Parathyroid adenoma (tissue), 2 donors: ENCODE data around the gene FST.

Experiments
- H2AFZ ChIP-seq: fragments of 300-600 bp; sonication (generic); one replicate; pipeline ENCODE4 v1.7.0; 2017; ENCODE audit warnings: antibody characterized with exemption, mild to moderate bottlenecking
- H3K27ac ChIP-seq: fragments of 300-600 bp; sonication (generic); one replicate; pipeline ENCODE4 v1.7.0; 2017
- H3K27me3 ChIP-seq: fragments of 300-600 bp; sonication (generic); one replicate; pipeline ENCODE4 v1.7.0; 2017; ENCODE audit warnings: low read length; ENCODE audit not compliant: control insufficient read depth, insufficient read depth
- H3K36me3 ChIP-seq: fragments of 300-600 bp; sonication (generic); one replicate; pipeline ENCODE4 v1.7.0; 2017; ENCODE audit warnings: low read length; ENCODE audit not compliant: control insufficient read depth, insufficient read depth
- H3K4me1 ChIP-seq: fragments of 300-600 bp; sonication (generic); one replicate; pipeline ENCODE4 v1.7.0; 2017; ENCODE audit warnings: control low read depth
- H3K4me2 ChIP-seq: fragments of 300-600 bp; sonication (generic); one replicate; pipeline ENCODE4 v1.7.0; 2017; ENCODE audit warnings: low read length
- H3K4me3 ChIP-seq: fragments of 300-600 bp; sonication (generic); one replicate; pipeline ENCODE4 v1.7.0; 2017; ENCODE audit warnings: low read depth, low read length
- H3K79me2 ChIP-seq: fragments of 300-600 bp; sonication (generic); one replicate; pipeline ENCODE4 v1.7.0; 2017; ENCODE audit warnings: control low read depth
- H3K9ac ChIP-seq: fragments of 300-600 bp; sonication (generic); one replicate; pipeline ENCODE4 v1.7.0; 2017; ENCODE audit warnings: mild to moderate bottlenecking
- H3K9me3 ChIP-seq: fragments of 300-600 bp; sonication (generic); one replicate; pipeline ENCODE4 v1.7.0; 2017; ENCODE audit warnings: low read length; ENCODE audit not compliant: control insufficient read depth
- TF ChIP-seq, protein P1 (sequence below): fragments of 300-600 bp; sonication (generic); IDR thresholded peaks from one replicate; pipeline ENCODE4 v1.7.0; 2017; ENCODE audit warnings: antibody characterized with exemption, mild to moderate bottlenecking
- donor health status: primary hyperparathyroidism.

Gene FST

GRCh38 chr5:53472279-53472678 is 8.2 kb upstream of the FST start:
- no peaks in the 10 kb centered on the region for H3K27me3 ChIP-seq
- H3K9ac ChIP-seq = no peak overlapping the region
- H3K36me3 ChIP-seq = no peaks in the 10 kb centered on the region
- no peak overlapping the region for H2AFZ ChIP-seq
- no peaks in the 10 kb centered on the region for H3K9me3 ChIP-seq
- H3K4me1 ChIP-seq = no peaks in the 10 kb centered on the region
- no peak overlapping the region for H3K4me3 ChIP-seq
- no peak overlapping the region for H3K27ac ChIP-seq
- TF ChIP-seq, protein P1, sequence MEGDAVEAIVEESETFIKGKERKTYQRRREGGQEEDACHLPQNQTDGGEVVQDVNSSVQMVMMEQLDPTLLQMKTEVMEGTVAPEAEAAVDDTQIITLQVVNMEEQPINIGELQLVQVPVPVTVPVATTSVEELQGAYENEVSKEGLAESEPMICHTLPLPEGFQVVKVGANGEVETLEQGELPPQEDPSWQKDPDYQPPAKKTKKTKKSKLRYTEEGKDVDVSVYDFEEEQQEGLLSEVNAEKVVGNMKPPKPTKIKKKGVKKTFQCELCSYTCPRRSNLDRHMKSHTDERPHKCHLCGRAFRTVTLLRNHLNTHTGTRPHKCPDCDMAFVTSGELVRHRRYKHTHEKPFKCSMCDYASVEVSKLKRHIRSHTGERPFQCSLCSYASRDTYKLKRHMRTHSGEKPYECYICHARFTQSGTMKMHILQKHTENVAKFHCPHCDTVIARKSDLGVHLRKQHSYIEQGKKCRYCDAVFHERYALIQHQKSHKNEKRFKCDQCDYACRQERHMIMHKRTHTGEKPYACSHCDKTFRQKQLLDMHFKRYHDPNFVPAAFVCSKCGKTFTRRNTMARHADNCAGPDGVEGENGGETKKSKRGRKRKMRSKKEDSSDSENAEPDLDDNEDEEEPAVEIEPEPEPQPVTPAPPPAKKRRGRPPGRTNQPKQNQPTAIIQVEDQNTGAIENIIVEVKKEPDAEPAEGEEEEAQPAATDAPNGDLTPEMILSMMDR = no peak
- no peak overlapping the region for H3K4me2 ChIP-seq
- H3K79me2 ChIP-seq = no peaks in the 10 kb centered on the region

DNA sequence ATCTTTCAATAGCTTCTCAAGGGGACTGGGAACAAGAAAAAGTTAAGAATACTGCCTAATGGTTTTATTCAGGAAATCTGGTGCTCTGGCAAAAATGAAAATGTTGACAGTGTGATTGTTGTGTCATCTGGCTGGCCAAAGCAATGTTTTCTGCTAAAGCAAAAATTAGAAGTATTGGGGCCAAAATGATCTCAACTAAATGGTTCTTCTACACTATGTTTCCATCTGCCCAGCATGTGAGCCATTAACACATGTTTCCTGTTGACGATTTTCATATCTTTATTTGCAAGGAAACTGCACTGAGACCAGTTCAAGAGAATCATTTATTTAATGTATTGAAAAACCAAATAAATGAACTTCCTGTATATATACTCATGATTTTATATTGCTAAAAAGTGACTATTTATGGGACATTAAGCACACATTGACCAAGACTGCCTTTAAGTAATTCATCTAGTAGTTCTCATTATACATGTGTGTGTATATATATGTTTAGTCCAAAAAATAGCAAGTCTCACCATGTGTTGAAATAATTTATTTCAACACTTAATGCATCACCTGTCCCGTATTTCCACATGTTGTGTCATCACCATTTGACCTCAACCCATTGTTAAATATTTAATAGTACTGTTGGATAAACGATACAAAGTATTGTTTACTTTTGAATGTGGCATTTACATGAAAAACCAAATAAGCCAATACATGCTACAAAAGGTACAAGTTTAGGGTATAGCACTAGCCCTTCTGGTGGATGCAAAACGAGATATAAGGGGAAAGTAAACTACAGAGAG is 7.5 kb upstream of the FST start:
- no peaks in the 10 kb centered on the region for H3K79me2 ChIP-seq

DNA sequence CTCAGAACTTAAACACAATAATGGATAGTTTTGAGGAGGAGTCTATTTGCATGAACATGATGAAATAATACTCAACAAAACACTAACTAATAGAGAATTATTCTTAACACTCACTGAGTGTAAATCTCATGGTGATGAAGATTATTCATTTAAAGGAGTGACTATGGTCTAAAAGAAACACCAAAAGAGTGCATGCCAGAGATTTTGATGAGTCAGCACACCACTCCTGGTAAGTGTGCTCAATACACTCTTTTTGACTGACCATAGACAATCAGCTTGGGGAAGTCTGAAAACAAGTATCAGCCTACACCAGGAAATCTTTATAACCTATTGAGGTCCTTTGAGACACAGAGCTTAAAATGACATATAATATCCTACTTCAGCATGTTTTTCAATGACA is 6.8 kb upstream of the FST start:
- Histone ChIP-seq H3K4me3 (no peak overlapping the region), H3K4me2 (no peak overlapping the region), H3K36me3 (no peaks in the 10 kb centered on the region), H3K27me3 (no peaks in the 10 kb centered on the region), H2AFZ (no peak overlapping the region), H3K9ac (no peak overlapping the region), H3K4me1 (no peaks in the 10 kb centered on the region), H3K27ac (no peak overlapping the region), H3K9me3 (no peaks in the 10 kb centered on the region), H3K79me2 (no peaks in the 10 kb centered on the region)
- TF ChIP-seq, protein P1 = no peak

More for the DNA sequence above, 7.5 kb upstream of the FST start:
- Histone ChIP-seq H3K36me3 (no peaks in the 10 kb centered on the region), H3K4me2 (no peak overlapping the region), H3K27me3 (no peaks in the 10 kb centered on the region), H2AFZ (no peak overlapping the region), H3K4me3 (no peak overlapping the region), H3K9ac (no peak overlapping the region), H3K4me1 (no peaks in the 10 kb centered on the region), H3K9me3 (no peaks in the 10 kb centered on the region), H3K27ac (no peak overlapping the region)
- TF ChIP-seq, protein P1 = no peak

- Histone ChIP-seq H3K4me1 (no peaks in the 10 kb centered on the region), H3K9me3 (no peaks in the 10 kb centered on the region), H3K36me3 (no peaks in the 10 kb centered on the region), H3K4me2 (no peak overlapping the region), H2AFZ (no peak overlapping the region), H3K9ac (no peak overlapping the region), H3K79me2 (no peaks in the 10 kb centered on the region), H3K27ac (no peak overlapping the region), H3K4me3 (no peak overlapping the region), H3K27me3 (no peaks in the 10 kb centered on the region)
- TF ChIP-seq, protein P1 = no peak
Measured at GRCh38 chr5:53475320-53475719, 5.1 kb upstream of the FST start.

- TF ChIP-seq, protein P1 = no peak
- H2AFZ ChIP-seq = no peak overlapping the region
- H3K4me1 ChIP-seq = no peaks in the 10 kb centered on the region
- no peaks in the 10 kb centered on the region for H3K27me3 ChIP-seq
- H3K9ac ChIP-seq = no peak overlapping the region
- no peaks in the 10 kb centered on the region for H3K9me3 ChIP-seq
- H3K4me2 ChIP-seq = no peak overlapping the region
- no peaks in the 10 kb centered on the region for H3K79me2 ChIP-seq
- no peak overlapping the region for H3K4me3 ChIP-seq
- H3K36me3 ChIP-seq = no peaks in the 10 kb centered on the region
- H3K27ac ChIP-seq = no peak overlapping the region
Measured at GRCh38 chr5:53476019-53476418, 4.4 kb upstream of the FST start.
